Stimulated activated naive CD8-positive, alpha-beta T cell treated with anti-CD3 and anti-CD28 coated beads, Interleukin-15, amount 100 ng/mL, for 72 hours (primary cell): ENCODE measurements around the gene GPRIN3.
"Not testable (repeated sequence)": the region's sequence is repeated elsewhere in the genome, so short reads cannot be mapped to it uniquely, and the experiment has no call there.

Source experiments
- ATAC-seq: fragments of 150-1000 bp; cut with Tn5 transposase; 2 replicates; pipeline ENCODE4 v1.10.0; 2021; ENCODE audit warnings: mild to moderate bottlenecking, moderate library complexity
- DNase-seq, 2 donors: peaks; one replicate each; pipeline ENCODE4 v3.0.0; 2021 to 2022
- H3K27ac Mint-ChIP-seq, 2 donors: one replicate each; pipeline ENCODE4 v1.8.0; 2022; ENCODE audit warnings: mild to moderate bottlenecking in 2 of 2, mixed read lengths in 2 of 2, moderate library complexity in 2 of 2
- H3K27me3 Mint-ChIP-seq: one replicate; pipeline ENCODE4 v1.8.0; 2022; ENCODE audit warnings: mixed read lengths
- H3K4me1 Mint-ChIP-seq: one replicate; pipeline ENCODE4 v1.8.0; 2022; ENCODE audit warnings: mild to moderate bottlenecking, mixed read lengths
- H3K4me3 Mint-ChIP-seq, 2 donors: one replicate each; pipeline ENCODE4 v1.8.0; 2022; ENCODE audit warnings: mild to moderate bottlenecking in 2 of 2, mixed read lengths in 2 of 2, moderate library complexity in 1 of 2
- H3K9me3 Mint-ChIP-seq, 2 donors: one replicate each; pipeline ENCODE4 v1.8.0; 2022; ENCODE audit warnings: mixed read lengths in 2 of 2

GPRIN3 gene

DNA sequence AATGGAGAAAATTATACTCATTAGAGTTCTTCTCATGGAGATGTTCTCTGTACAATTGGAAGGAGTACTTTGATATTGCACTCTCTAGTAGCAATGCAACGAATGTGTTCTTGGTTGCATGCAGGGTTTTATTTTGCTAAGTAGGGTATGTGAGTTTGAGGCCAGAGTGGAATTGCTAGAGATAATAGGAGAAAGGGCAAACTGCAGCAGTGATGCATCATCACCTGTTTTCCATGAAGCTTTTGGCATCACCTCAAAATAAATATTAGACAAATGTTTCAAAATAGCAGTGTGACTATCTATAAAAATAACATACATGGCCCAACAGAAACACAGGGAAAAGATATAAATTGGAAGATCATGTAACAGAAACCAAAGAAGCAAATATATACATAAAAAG, 103.0 kb downstream of the GPRIN3 start:
- no peaks in the 10 kb centered on the region for H3K4me1 Mint-ChIP-seq
- peaks cover 8% of the 10 kb centered on the region for H3K27me3 Mint-ChIP-seq
- H3K9me3 Mint-ChIP-seq, result peaks cover 0 to 7% of the 10 kb centered on the region in 2 donors
- no peak for ATAC-seq
- no peak overlapping the region for H3K27ac Mint-ChIP-seq
- H3K4me3 Mint-ChIP-seq, result no peak overlapping the region
- no peak for DNase-seq

DNA sequence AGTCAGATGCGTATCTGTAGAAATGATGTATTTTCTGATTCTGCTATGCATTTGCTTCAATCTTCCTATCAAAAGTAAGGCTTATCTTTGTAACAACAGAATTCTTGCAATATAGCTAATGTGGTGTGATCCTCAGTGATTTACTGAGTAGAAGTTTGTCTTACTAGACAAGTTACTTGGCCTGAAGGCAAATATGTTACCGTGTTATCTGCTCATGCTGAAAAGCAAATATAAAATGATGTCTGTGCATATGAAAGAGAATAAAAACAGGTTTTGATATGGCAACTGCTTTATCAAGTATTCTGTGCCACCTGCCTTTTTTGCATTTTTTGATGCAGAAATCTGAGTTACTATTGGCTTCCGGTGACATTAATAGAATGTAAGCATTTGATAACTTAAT, 103.7 kb downstream of the GPRIN3 start:
- no peak for ATAC-seq
- H3K27me3 Mint-ChIP-seq, result peaks cover 8% of the 10 kb centered on the region
- no peaks in the 10 kb centered on the region for H3K4me1 Mint-ChIP-seq
- no peak overlapping the region for H3K4me3 Mint-ChIP-seq
- DNase-seq, result no peak
- H3K27ac Mint-ChIP-seq, result no peak overlapping the region
- peaks cover 0 to 7% of the 10 kb centered on the region in 2 donors for H3K9me3 Mint-ChIP-seq

DNA sequence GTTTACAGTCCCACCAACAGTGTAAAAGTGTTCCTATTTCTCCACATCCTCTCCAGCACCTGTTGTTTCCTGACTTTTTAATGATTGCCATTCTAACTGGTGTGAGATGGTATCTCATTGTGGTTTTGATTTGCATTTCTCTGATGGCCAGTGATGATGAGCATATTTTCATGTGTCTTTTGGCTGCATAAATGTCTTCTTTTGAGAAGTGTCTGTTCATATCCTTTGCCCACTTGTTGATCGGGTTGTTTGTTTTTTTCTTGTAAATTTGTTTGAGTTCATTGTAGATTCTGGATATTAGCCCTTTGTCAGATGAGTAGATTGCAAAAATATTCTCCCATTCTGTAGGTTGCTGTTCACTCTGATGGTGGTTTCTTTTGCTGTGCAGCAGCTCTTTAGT, 108.2 kb downstream of the GPRIN3 start:
- not testable (repeated sequence) for H3K4me1 Mint-ChIP-seq, H3K9me3 Mint-ChIP-seq, H3K4me3 Mint-ChIP-seq, ATAC-seq, DNase-seq, H3K27ac Mint-ChIP-seq, H3K27me3 Mint-ChIP-seq

GRCh38 chr4:89197920-89198319, 109.7 kb downstream of the GPRIN3 start:
- Mint-ChIP-seq H3K27ac (peak overlapping the region in 1 of 2 donors; percentile 79), H3K4me3 (no peak overlapping the region), H3K9me3 (no peaks in the 10 kb centered on the region), H3K4me1 (no peaks in the 10 kb centered on the region), H3K27me3 (peaks cover 8% of the 10 kb centered on the region)
- DNase-seq (no peak), ATAC-seq (no peak)

GRCh38 chr4:89196745-89197144, 110.9 kb downstream of the GPRIN3 start:
- no peak overlapping the region for H3K27ac Mint-ChIP-seq
- ATAC-seq, result no peak
- DNase-seq, result no peak
- no peaks in the 10 kb centered on the region for H3K9me3 Mint-ChIP-seq
- H3K27me3 Mint-ChIP-seq, result peaks cover 17% of the 10 kb centered on the region
- no peaks in the 10 kb centered on the region for H3K4me1 Mint-ChIP-seq
- H3K4me3 Mint-ChIP-seq, result no peak overlapping the region

GRCh38 chr4:89196056-89196674, 111.4 kb downstream of the GPRIN3 start:
- Mint-ChIP-seq H3K9me3 (no peaks in the 10 kb centered on the region), H3K4me1 (no peaks in the 10 kb centered on the region), H3K27me3 (peaks cover 17% of the 10 kb centered on the region), H3K27ac (peak overlapping the region in 1 of 2 donors; percentile 33), H3K4me3 (no peak overlapping the region)
- ATAC-seq, result peak; percentile 60
- DNase-seq, result no peak

- Mint-ChIP-seq H3K4me3 (no peak overlapping the region), H3K27ac (no peak overlapping the region), H3K9me3 (no peaks in the 10 kb centered on the region), H3K4me1 (no peaks in the 10 kb centered on the region), H3K27me3 (peaks cover 35% of the 10 kb centered on the region)
- no peak for DNase-seq
- ATAC-seq, result no peak
These were observed 113.8 kb downstream of the GPRIN3 start for GRCh38 chr4:89193843-89194242.
